Spinal cord (tissue), 10 donors: ENCODE data around the gene ZBTB22. TPM values are rescaled to one million over a fixed set of nuclear protein-coding genes. Genes with fewer than 3 reads are reported as not detected.

Source experiments
- DNase-seq, 6 donors: peaks; one replicate each; pipeline versions ENCODE4 v3.0.0 to v3.0.0-alpha.2; 2013 to 2015; ENCODE audit warnings: low spot score in 6 of 6, low read depth in 4 of 6
- H3K27ac ChIP-seq: one replicate; pipeline ENCODE4 v1.5.1; 2013; ENCODE audit warnings: low read depth, low read length, control low read depth
- H3K27me3 ChIP-seq: one replicate; pipeline ENCODE4 v1.6.1; 2013; ENCODE audit warnings: low read length; ENCODE audit not compliant: control insufficient read depth, insufficient read depth
- H3K36me3 ChIP-seq: one replicate; pipeline ENCODE4 v1.6.1; 2013; ENCODE audit warnings: low read length; ENCODE audit not compliant: control insufficient read depth, insufficient read depth
- H3K4me1 ChIP-seq: one replicate; pipeline ENCODE4 v1.6.1; 2013; ENCODE audit warnings: low read length; ENCODE audit not compliant: control insufficient read depth, insufficient read depth
- H3K4me3 ChIP-seq: one replicate; pipeline ENCODE4 v1.5.1; 2013; ENCODE audit warnings: low read depth, low read length, control low read depth
- H3K9me3 ChIP-seq: one replicate; pipeline ENCODE4 v1.6.1; 2013; ENCODE audit warnings: low read length; ENCODE audit not compliant: control insufficient read depth, insufficient read depth
- WGBS: methylation state at CpG from one replicate; pipeline ENCODE4 v1.1.5; 2013; ENCODE audit warnings: missing lambda C conversion rate; ENCODE audit not compliant: insufficient coverage; 5-methylcytosine and 5-hydroxymethylcytosine counted together
- polyA plus RNA-seq, 2 donors: library from polyadenylated mRNA; unstranded; fragments of 120-200 nt; gene quantifications; one replicate each; pipeline ENCODE4 v1.2.1, GENCODE V29; 2013; ENCODE audit not compliant: insufficient read length in 2 of 2
- total RNA-seq, 2 donors: library from RNA; depleted of rRNA in 1 of 2; stranded (reverse); fragments of 120-200 nt in 1 of 2; fragments of >200 nt in 1 of 2; gene quantifications; one replicate each; pipeline versions ENCODE4 v1.2.3 to v1.2.4, GENCODE V29; 2013 to 2014
- donor health status: healthy.

Gene ZBTB22
- total and polyA plus RNA-seq, 4 donors: 16.4 to 26.8 (median 25.4) TPM

GRCh38 chr6:33305052-33305451 is 12.5 kb downstream of the ZBTB22 start:
- Histone ChIP-seq H3K36me3 (peaks cover 28% of the 10 kb centered on the region), H3K4me1 (peaks cover 10% of the 10 kb centered on the region), H3K27ac (no peak overlapping the region), H3K9me3 (no peaks in the 10 kb centered on the region), H3K4me3 (no peak overlapping the region), H3K27me3 (no peaks in the 10 kb centered on the region)
- WGBS: 86% methylated on average over 8 of the region's 8 CpGs
- DNase-seq: no peak

DNA sequence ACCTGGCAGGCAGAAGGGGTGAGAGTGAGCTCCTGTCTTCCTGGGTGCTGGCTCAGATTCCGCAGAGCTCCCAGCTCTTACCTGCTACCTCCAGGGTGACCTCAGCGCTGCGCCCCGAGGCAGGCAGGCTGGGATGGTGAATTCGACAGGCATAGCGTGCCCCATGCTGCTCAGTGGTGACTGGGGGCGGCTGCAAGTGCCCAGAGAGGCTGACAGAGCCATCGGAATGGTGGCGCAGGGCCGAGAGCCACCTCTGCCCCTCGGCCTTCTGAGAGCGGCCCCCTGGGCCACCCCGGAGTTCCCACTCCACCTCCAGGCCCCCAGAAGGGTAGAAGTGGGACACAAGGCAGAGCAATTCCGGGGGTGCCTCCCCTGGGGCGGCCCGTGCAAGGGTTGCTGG is 13.3 kb downstream of the ZBTB22 start:
- Histone ChIP-seq H3K27me3 (no peaks in the 10 kb centered on the region), H3K36me3 (peaks cover 28% of the 10 kb centered on the region), H3K4me3 (no peak overlapping the region), H3K9me3 (no peaks in the 10 kb centered on the region), H3K27ac (no peak overlapping the region), H3K4me1 (peaks cover 17% of the 10 kb centered on the region)
- DNase-seq: no peak
- WGBS: 90% methylated on average over 11 of the region's 16 CpGs

- no peak for DNase-seq
- H3K27me3 ChIP-seq: no peaks in the 10 kb centered on the region
- WGBS: no CpG with 5 or more reads among the region's 3 CpGs
- no peak overlapping the region for H3K4me3 ChIP-seq
- no peaks in the 10 kb centered on the region for H3K9me3 ChIP-seq
- no peak overlapping the region for H3K27ac ChIP-seq
- H3K36me3 ChIP-seq: peaks cover 32% of the 10 kb centered on the region
- H3K4me1 ChIP-seq: peaks cover 31% of the 10 kb centered on the region
Measured at GRCh38 chr6:33301877-33302276, 15.7 kb downstream of the ZBTB22 start.

GRCh38 chr6:33299237-33299944 is 18.2 kb downstream of the ZBTB22 start:
- peaks cover 31% of the 10 kb centered on the region for H3K4me1 ChIP-seq
- H3K9me3 ChIP-seq: no peaks in the 10 kb centered on the region
- H3K36me3 ChIP-seq: peaks cover 43% of the 10 kb centered on the region
- 0% methylated on average over 54 of the region's 54 CpGs for WGBS
- H3K27ac ChIP-seq: peak overlapping the region; percentile 99
- peak in 4 of 6 donors; percentile 90 to 98 (median 96) for DNase-seq
- H3K4me3 ChIP-seq: peak overlapping the region; percentile 99
- H3K27me3 ChIP-seq: no peaks in the 10 kb centered on the region

DNA sequence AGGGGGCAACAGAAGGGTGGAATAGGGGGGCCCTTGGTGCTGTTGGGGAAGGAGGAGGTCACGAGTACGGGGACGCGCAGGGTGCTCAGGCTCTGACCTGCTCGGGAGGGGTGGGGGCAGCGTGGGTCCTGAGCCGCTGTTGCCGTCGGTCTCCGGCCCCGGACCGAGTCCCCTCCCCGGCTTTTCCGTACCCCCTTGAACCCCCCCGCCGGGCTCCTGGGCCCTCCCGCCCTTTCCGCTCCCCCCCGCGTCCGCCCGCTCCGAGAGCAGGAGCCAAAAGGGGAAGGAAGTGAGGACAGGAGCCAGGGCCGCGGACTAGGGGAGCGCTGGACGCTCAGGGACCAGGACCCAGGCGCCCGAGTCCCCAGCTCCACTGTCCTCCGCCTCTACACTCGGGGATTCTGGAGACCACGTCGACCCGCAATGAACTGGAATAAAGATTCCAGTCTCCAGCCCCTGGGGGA is 18.7 kb downstream of the ZBTB22 start, which contains the start of gene RGL2:
RGL2 (minus strand) TSS at position 170 of the 464 bp plus-strand sequence. CDS start 332 bp downstream, outside the sequence.
- H3K4me1 ChIP-seq: peaks cover 31% of the 10 kb centered on the region
- peak within 1 kb of the TSS; percentile 99 for H3K4me3 ChIP-seq
- H3K27ac ChIP-seq: peak within 1 kb of the TSS; percentile 99
- no peaks in the 10 kb centered on the region for H3K9me3 ChIP-seq
- H3K27me3 ChIP-seq: no peaks in the 10 kb centered on the region
- under 1% methylated on average over 28 of the region's 34 CpGs for WGBS
- H3K36me3 ChIP-seq: peaks cover 40% of the 10 kb centered on the region
- DNase-seq: peak in 2 of 6 donors; percentile 81 to 84

DNA sequence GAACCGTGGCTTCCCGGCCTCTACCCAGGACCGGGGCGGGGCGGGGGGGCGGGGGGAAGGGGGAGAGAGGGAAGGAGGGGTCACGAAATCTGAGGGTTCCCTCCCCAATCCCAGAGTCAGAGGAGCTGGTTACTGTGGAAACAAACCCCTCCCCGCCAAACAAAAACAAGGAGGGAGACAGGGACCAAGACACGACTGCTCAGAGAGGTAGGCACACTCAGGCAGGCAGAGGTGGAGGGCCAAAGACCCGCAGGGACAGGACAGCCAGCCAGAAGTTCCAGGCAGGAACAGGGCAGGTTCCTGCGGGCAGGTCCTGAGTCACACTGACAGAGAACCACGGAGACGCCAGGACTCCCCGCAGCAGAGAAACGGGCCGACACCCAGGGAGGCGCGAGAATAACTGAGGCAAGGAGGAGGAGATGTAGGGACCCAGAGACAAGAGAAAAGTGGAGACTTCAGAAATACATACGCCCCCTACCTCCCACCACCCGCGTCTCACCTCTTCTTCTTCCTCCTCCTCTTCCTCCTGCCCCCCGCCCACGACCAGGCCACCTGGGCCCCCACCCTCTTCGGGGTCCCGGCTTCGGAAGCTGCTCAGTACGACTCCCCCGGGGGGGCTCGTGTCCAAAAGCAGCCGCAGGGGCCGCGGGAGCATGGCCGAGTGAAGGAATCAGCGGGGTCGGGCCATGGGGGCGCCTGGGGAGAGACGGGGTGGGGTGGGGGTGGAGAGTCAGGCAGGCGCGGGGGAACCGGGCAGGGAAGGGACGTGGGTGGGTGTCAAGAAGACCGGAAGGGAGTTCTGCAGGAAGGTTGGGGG is 19.4 kb downstream of the ZBTB22 start:
- 0% methylated on average over 27 of the region's 42 CpGs for WGBS
- Histone ChIP-seq H3K36me3 (peaks cover 44% of the 10 kb centered on the region), H3K27me3 (no peaks in the 10 kb centered on the region), H3K4me3 (peak overlapping the region; percentile 99), H3K27ac (peak overlapping the region; percentile 99), H3K9me3 (no peaks in the 10 kb centered on the region), H3K4me1 (peaks cover 31% of the 10 kb centered on the region)
- DNase-seq: peak in 2 of 6 donors; percentile 55 to 81

DNA sequence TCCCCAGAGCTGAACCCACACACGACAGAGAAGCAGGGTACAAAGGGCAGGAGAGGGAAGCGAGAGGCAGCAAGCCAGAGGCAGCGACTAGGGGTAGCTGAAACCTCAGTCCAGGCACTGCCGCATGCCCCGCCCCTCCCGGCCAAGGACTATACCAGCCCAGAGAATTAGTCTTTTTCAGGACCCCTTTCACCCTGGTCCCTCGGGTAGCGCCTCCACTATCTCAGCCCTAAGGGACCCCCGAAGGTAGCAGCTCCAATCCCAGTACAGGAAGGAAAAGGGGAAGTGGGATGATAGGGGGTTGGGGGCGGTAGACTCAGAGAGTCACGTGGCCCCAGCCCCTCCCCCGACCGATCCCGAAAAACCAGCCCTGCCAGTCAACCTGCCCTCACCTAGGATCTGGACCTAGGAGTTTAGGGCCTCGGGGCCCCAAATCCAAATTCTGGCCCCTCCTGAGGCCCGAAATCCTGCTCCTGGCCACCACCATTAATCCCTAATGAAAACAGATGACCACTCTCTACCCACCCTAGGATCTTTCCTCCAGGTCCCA is 20.1 kb downstream of the ZBTB22 start:
- DNase-seq: peak in 2 of 6 donors; percentile 18 to 44
- peak overlapping the region; percentile 78 for H3K27ac ChIP-seq
- WGBS: 12% methylated on average over 5 of the region's 16 CpGs

GRCh38 chr6:33296797-33297405 is 20.6 kb downstream of the ZBTB22 start:
- DNase-seq: no peak
- peaks cover 31% of the 10 kb centered on the region for H3K4me1 ChIP-seq
- H3K27ac ChIP-seq: no peak overlapping the region
- no peaks in the 10 kb centered on the region for H3K9me3 ChIP-seq
- peak overlapping the region; percentile 99 for H3K4me3 ChIP-seq
- H3K27me3 ChIP-seq: no peaks in the 10 kb centered on the region
- H3K36me3 ChIP-seq: peaks cover 46% of the 10 kb centered on the region
- 60% methylated on average over 3 of the region's 12 CpGs for WGBS

More for the DNA sequence above, 20.1 kb downstream of the ZBTB22 start:
- no peaks in the 10 kb centered on the region for H3K9me3 ChIP-seq
- H3K27me3 ChIP-seq: no peaks in the 10 kb centered on the region
- H3K4me3 ChIP-seq: peak overlapping the region; percentile 99
- peaks cover 41% of the 10 kb centered on the region for H3K36me3 ChIP-seq
- H3K4me1 ChIP-seq: peaks cover 31% of the 10 kb centered on the region
